ENCODE results near the gene UPP1.
"Not testable (repeated sequence)": the region's sequence is repeated elsewhere in the genome, so short reads cannot be mapped to it uniquely, and the experiment has no call there.

UPP1 gene

DNA sequence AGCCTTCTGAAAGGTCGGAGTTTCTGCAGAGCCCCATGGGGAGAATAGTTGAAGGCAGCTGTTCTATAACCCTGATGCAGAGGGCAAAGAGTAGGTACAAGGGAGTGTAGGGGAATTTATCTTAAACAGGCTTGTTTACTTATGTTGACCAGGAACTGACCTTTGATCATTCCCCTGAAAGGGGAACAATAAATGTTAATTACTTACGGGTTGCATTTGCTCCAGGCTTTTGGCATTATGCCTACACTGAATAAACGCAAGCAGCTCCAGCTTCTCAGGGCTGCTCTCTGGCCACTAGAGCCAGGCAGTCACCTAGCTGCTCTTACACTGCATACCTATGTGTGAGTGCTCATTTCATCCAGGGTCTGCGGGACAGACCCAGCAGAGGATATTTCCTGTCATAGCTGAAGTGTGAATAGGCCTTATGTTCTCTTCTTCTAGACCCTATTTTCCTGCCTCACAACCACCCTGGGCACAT lies 55.3 kb downstream of the UPP1 start:
- TF ChIP-seq TAF1 (IDR thresholded peaks at IDR 0.05; ENCODE audit: low read depth, low read length), result no peak
- TF ChIP-seq PAX5 (IDR thresholded peaks at IDR 0.05; ENCODE audit: insufficient read depth, low read length, severe bottlenecking), result no peak
- FAIRE-seq, result no peak
- DNase-seq (ENCODE audit: insufficient read length, low spot score), result no peak

DNA sequence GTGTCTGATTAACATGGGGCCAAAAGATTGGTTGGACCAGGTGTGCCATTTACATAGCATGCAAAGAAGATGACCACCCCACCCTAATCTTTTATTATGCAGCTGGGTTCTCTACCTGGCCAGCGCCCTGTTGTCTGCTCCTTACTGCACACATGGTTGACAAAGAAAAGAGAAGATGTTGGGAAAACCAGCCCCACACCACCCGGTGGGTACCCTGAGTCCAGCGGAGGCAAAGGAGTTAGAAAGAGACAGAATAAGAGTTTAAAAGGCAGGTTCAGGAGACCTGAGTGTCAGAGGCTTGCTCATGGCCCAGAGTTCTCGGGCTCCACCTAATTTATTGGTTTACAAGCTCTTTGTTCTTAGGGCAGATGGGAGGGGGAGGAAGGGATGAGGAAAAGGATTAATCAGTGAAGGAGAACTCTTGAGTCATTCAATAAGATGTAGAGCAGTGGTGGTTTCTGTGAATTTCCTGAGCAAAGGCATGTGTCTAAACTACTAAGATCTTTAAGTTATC lies 58.1 kb downstream of the UPP1 start:
- no peak for FAIRE-seq
- DNase-seq (ENCODE audit: insufficient read length, low spot score), result no peak
- no peak for TF ChIP-seq SPI1 (IDR thresholded peaks at IDR 0.05; ENCODE audit: low read depth, low read length)
- TF ChIP-seq POU2F2 (IDR thresholded peaks at IDR 0.05; ENCODE audit: low read depth, low read length), result no peak
- TF ChIP-seq PAX5 (IDR thresholded peaks at IDR 0.05; ENCODE audit: insufficient read depth, low read length, severe bottlenecking), result no peak
- TF ChIP-seq POLR2AphosphoS5 (IDR thresholded peaks at IDR 0.05; ENCODE audit: low read depth, low read length), result no peak
- no peak for TF ChIP-seq POLR2A (IDR thresholded peaks at IDR 0.05; ENCODE audit: low read depth, low read length)
- no peak for TF ChIP-seq TAF1 (IDR thresholded peaks at IDR 0.05; ENCODE audit: low read depth, low read length)

DNA sequence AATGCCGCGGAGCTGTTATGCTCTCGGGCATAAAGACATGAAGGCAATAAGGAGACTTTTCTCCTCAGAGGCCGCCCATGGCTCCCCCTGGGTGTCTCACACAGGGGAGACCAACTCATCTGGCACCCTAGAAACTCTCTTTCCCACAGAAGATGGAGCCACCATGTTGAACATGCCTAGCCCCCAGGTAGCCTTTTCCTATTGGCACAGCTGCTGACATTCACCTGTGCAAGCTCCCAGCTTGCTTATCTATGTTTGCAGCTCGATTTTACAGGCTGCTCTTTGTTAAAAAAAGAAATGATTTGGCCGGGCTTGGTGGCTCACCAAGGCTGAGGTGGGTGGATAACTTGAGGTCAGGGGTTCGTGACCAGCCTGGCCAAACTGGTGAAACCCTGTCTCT lies 58.6 kb downstream of the UPP1 start:
- DNase-seq (ENCODE audit: insufficient read length, low spot score); FAIRE-seq: not testable (repeated sequence)

DNA sequence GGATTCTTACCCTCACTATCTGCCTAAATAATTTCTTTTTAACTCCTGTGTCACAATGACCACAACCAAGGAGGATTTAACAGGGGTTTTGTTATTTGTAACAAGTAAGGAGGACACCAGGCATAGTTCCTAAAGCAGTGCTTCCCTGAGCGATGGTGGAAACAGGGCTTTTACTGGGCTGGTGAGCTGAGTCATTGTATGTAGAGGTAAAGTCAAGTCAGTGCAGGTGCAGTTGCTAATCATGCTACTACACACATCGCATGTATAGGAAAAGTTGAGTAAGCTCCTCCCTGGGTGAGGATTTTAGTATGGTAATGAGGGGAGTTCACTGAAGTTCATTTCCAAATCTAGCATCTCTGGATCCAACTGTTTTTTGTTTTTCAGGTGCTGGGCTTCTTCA lies 59.2 kb downstream of the UPP1 start:
- TF ChIP-seq PAX5 (IDR thresholded peaks at IDR 0.05; ENCODE audit: insufficient read depth, low read length, severe bottlenecking) (no peak), POLR2AphosphoS5 (IDR thresholded peaks at IDR 0.05; ENCODE audit: low read depth, low read length) (no peak), POLR2A (IDR thresholded peaks at IDR 0.05; ENCODE audit: low read depth, low read length) (no peak), POU2F2 (IDR thresholded peaks at IDR 0.05; ENCODE audit: low read depth, low read length) (no peak), SPI1 (IDR thresholded peaks at IDR 0.05; ENCODE audit: low read depth, low read length) (no peak), TAF1 (IDR thresholded peaks at IDR 0.05; ENCODE audit: low read depth, low read length) (no peak)
- DNase-seq (ENCODE audit: insufficient read length, low spot score) (no peak), FAIRE-seq (no peak)

DNA sequence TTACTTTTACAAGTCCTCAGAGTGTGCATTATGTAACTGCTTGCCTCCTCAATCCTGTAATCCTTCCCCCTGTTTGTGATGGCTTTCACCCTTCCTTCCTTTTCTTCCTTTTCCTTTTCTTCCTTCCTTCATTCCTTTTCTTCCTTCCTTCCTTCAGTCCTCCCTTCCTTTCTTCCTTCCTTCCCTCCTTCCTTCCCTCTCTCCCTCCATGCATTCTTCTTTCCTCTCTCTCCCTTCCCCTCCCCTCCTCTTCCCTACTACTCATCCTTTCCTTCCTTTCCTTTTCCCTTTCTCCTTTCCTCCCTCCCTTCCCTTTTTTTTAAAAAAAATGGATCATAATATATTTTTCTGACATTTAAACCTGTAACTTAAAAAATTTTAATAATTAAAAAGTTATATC lies 60.0 kb downstream of the UPP1 start:
- FAIRE-seq (no peak), DNase-seq (ENCODE audit: insufficient read length, low spot score) (no peak)
- TF ChIP-seq POU2F2 (IDR thresholded peaks at IDR 0.05; ENCODE audit: low read depth, low read length), result no peak
- TF ChIP-seq SPI1 (IDR thresholded peaks at IDR 0.05; ENCODE audit: low read depth, low read length), result no peak
- no peak for TF ChIP-seq POLR2AphosphoS5 (IDR thresholded peaks at IDR 0.05; ENCODE audit: low read depth, low read length)
- no peak for TF ChIP-seq POLR2A (IDR thresholded peaks at IDR 0.05; ENCODE audit: low read depth, low read length)
- TF ChIP-seq TAF1 (IDR thresholded peaks at IDR 0.05; ENCODE audit: low read depth, low read length), result no peak
- no peak for TF ChIP-seq PAX5 (IDR thresholded peaks at IDR 0.05; ENCODE audit: insufficient read depth, low read length, severe bottlenecking)

DNA sequence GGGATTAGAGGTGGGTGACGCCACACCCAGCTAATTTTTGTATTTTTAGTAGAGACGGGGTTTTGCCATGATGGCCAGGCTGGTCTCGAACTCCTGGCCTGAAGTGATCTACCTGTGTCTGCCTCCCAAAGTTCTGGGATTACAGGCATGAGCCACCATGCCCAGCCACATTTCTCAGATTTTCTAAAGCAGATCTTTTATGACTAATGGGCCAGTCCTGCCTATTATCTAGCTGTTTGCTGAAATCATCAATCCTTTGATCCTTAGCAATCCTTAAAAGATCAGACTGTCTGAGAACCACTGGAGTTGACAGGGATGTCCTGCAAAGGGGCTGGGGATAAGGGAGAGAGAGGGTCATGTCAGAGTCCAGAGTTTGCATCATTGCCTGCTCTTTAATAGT lies 61.0 kb downstream of the UPP1 start:
- FAIRE-seq, result no peak
- TF ChIP-seq POLR2AphosphoS5 (IDR thresholded peaks at IDR 0.05; ENCODE audit: low read depth, low read length) (no peak), POU2F2 (IDR thresholded peaks at IDR 0.05; ENCODE audit: low read depth, low read length) (no peak), POLR2A (IDR thresholded peaks at IDR 0.05; ENCODE audit: low read depth, low read length) (no peak), SPI1 (IDR thresholded peaks at IDR 0.05; ENCODE audit: low read depth, low read length) (no peak)

DNA sequence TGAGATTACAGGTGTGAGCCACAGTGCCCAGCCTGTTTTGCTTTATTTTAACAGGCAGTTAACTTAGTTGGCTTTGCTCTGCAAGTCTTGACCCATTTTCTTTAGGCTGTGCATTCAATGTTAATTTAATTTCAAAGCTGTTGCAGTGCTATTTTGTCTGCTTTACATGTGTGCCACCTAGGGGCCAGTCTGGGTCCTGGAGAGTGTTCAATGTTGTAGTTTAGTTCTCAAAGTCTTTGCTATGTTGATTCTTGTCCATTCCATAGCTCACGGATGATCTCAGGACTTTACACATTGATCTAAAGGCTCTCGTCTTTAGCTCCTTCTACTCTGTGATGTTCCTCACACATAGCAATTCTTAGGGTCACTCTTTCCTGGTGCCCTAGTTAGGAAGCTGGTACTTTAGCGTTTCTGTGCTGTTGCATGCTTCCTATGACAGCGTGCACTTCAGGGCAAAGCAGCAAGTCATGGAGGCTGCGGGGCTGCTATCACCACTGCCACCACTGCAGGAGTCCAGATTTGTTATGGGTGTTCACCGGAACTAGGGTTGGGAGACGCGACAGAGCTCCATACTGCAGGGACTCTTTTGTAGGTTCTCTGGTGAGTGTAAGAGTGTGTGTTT lies 65.8 kb downstream of the UPP1 start:
- no peak for FAIRE-seq
- DNase-seq (ENCODE audit: insufficient read length, low spot score), result no peak
- TF ChIP-seq TAF1 (IDR thresholded peaks at IDR 0.05; ENCODE audit: low read depth, low read length) (no peak), POLR2AphosphoS5 (IDR thresholded peaks at IDR 0.05; ENCODE audit: low read depth, low read length) (no peak), SPI1 (IDR thresholded peaks at IDR 0.05; ENCODE audit: low read depth, low read length) (no peak), POLR2A (IDR thresholded peaks at IDR 0.05; ENCODE audit: low read depth, low read length) (no peak), PAX5 (IDR thresholded peaks at IDR 0.05; ENCODE audit: insufficient read depth, low read length, severe bottlenecking) (no peak), POU2F2 (IDR thresholded peaks at IDR 0.05; ENCODE audit: low read depth, low read length) (no peak)

More for the DNA sequence above, 61.0 kb downstream of the UPP1 start:
- no peak for DNase-seq (ENCODE audit: insufficient read length, low spot score)
